ENCODE measurements around the gene TMPRSS2. TPM values are rescaled to one million over a fixed set of nuclear protein-coding genes. Genes with fewer than 3 reads are reported as not detected.

Gene TMPRSS2
- total and polyA plus RNA-seq, 2 of the 13 experiments (the other 11 are each of a cell fraction or from before 2014, with no cell fraction given): 1.7 to 1.8 TPM

DNA sequence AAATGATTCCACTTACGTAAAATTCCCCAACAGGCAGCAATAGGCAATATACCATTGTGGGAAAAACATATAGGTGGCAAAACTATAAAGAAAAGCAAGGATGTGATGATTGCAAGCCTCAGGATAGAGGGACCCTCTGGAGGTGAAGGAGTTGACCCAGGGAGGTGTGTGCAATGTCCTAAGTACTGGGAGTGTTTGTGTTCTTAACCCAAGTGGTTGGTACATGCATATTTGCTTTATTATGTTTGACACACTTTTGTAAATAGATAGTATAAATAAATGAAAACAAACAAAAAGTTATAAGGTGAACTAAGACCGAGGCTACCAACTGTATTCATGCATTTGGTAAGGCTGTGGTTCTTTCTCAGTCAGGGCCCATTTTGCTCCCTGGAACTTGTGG lies 74.4 kb downstream of the TMPRSS2 start:
- Histone ChIP-seq H3K9ac (ENCODE audit: insufficient read depth, low read depth, low read length) (no peak overlapping the region), H2AFZ (ENCODE audit: low read length) (no peak overlapping the region), H3K4me1 (ENCODE audit: insufficient read depth, low read length) (no peaks in the 10 kb centered on the region), H3K79me2 (ENCODE audit: insufficient read depth, low read length) (no peaks in the 10 kb centered on the region), H3K27me3 (ENCODE audit: control insufficient read depth in 1 of 2, insufficient read depth in 2 of 2, low read length in 2 of 2) (no peaks in the 10 kb centered on the region), H3K4me3 (replicated peaks in 1 of 3; ENCODE audit: insufficient read depth in 1 of 3, low read depth in 2 of 3, low read length in 3 of 3) (no peak overlapping the region), H3K4me2 (ENCODE audit: low read depth, low read length) (no peak overlapping the region), H3K36me3 (replicated peaks in 1 of 2; ENCODE audit: control insufficient read depth in 1 of 2, insufficient read depth in 2 of 2, low read length in 2 of 2) (no peaks in the 10 kb centered on the region), H4K20me1 (ENCODE audit: insufficient read depth, low read length) (no peaks in the 10 kb centered on the region), H3K27ac (ENCODE audit: extremely low read length, insufficient read depth, low read length) (no peak overlapping the region), H3K9me3 (ENCODE audit: low read length) (peaks cover 8% of the 10 kb centered on the region)
- ChIA-PET CTCF (ENCODE audit: low intra/inter-chr PET ratio, low total read pairs) (no interaction called here), POLR2A (no interaction called here)
- DNase-seq (ENCODE audit: low spot score) (no peak), ATAC-seq (no peak), FAIRE-seq (no peak)
- BruUV-seq (replicated peaks): no TSS peak
- in situ Hi-C loops (cut with HindIII; ENCODE audit: extremely low pct_ligation_motif_present, low pct_unique_long_range_greater_than_20kb): no loop called here
- WGBS (ENCODE audit: low lambda C conversion rate): 75% methylated on average over 2 of the region's 2 CpGs
- intact Hi-C loops (cut with micrococcal nuclease; ENCODE audit: unreplicated experiment): no loop called here
- TF ChIP-seq, protein P1, sequence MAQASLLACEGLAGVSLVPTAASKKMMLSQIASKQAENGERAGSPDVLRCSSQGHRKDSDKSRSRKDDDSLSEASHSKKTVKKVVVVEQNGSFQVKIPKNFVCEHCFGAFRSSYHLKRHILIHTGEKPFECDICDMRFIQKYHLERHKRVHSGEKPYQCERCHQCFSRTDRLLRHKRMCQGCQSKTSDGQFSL (CRISPR knock-in tag; IDR thresholded peaks at IDR 0.05): no peak
- TF ChIP-seq MNT (IDR thresholded peaks at IDR 0.05): no peak
- TF ChIP-seq SETDB1 (CRISPR knock-in tag; IDR thresholded peaks at IDR 0.05; ENCODE audit: borderline replicate concordance): no peak
- no peak for TF ChIP-seq HNRNPK (IDR thresholded peaks at IDR 0.05; ENCODE audit: low read depth, low read length, poor library complexity, severe bottlenecking)
- no peak for TF ChIP-seq ZNF263 (CRISPR knock-in tag; IDR thresholded peaks at IDR 0.05)
- no peak for TF ChIP-seq PRMT3 (CRISPR knock-in tag; IDR thresholded peaks at IDR 0.05; ENCODE audit: borderline replicate concordance, low read depth)
- TF ChIP-seq ZNF766 (CRISPR knock-in tag; IDR thresholded peaks at IDR 0.05; ENCODE audit: borderline replicate concordance): no peak
- no peak for TF ChIP-seq ZBED4 (CRISPR knock-in tag; IDR thresholded peaks at IDR 0.05; ENCODE audit: borderline replicate concordance)
- no peak for TF ChIP-seq ARID3A (IDR thresholded peaks at IDR 0.05; ENCODE audit: low read depth, low read length)
- no peak for TF ChIP-seq HBP1 (CRISPR knock-in tag; IDR thresholded peaks at IDR 0.05; ENCODE audit: low read depth)
- TF ChIP-seq ZNF7 (CRISPR knock-in tag; IDR thresholded peaks at IDR 0.05): no peak
- no peak for TF ChIP-seq EED (CRISPR knock-in tag; IDR thresholded peaks at IDR 0.05)
- TF ChIP-seq ARHGAP35 (CRISPR knock-in tag; IDR thresholded peaks at IDR 0.05; ENCODE audit: borderline replicate concordance): no peak
- TF ChIP-seq SSRP1 (CRISPR knock-in tag; IDR thresholded peaks at IDR 0.05): no peak
- TF ChIP-seq PRPF4 (IDR thresholded peaks at IDR 0.05; ENCODE audit: low read depth, low read length, poor library complexity, severe bottlenecking): no peak

All from HepG2 (cell line).